Suprapubic skin (tissue), 4 donors: ENCODE measurements around the gene MRNIP. TPM values are rescaled to one million over a fixed set of nuclear protein-coding genes. Genes with fewer than 3 reads are reported as not detected.

ENCODE experiments used
- DNase-seq, 2 donors: peaks; one replicate each; pipeline ENCODE4 v3.0.0-alpha.2; 2019; ENCODE audit warnings: low spot score in 2 of 2
- H3K27ac ChIP-seq: fragments of 200-600 bp; sonication (generic); one replicate; pipeline ENCODE4 v1.5.1; 2019
- H3K27me3 ChIP-seq: fragments of 200-600 bp; sonication (generic); one replicate; pipeline ENCODE4 v1.5.1; 2019
- H3K36me3 ChIP-seq: fragments of 200-600 bp; sonication (generic); one replicate; pipeline ENCODE4 v1.5.1; 2019
- H3K4me1 ChIP-seq: fragments of 200-600 bp; sonication (generic); one replicate; pipeline ENCODE4 v1.5.1; 2019
- H3K4me3 ChIP-seq: fragments of 200-600 bp; sonication (generic); one replicate; pipeline ENCODE4 v1.5.1; 2019; ENCODE audit warnings: mild to moderate bottlenecking
- H3K9me3 ChIP-seq: fragments of 200-600 bp; sonication (generic); one replicate; pipeline ENCODE4 v1.5.1; 2019
- CTCF ChIP-seq, 2 donors: fragments of 200-600 bp in 1 of 2; fragments of 450-650 bp in 1 of 2; sonication (generic) in 1 of 2; IDR thresholded peaks; one replicate each; pipeline ENCODE4 v1.5.1; 2016 to 2019; ENCODE audit warnings: antibody characterized with exemption in 2 of 2, mild to moderate bottlenecking in 1 of 2, moderate library complexity in 1 of 2
- EP300 ChIP-seq: sonication (generic); formaldehyde crosslinking; IDR thresholded peaks from one replicate; pipeline ENCODE4 v1.6.1; 2017; ENCODE audit warnings: antibody characterized with exemption
- POLR2A ChIP-seq, 2 donors: fragments of 450-650 bp; IDR thresholded peaks; one replicate each; pipeline ENCODE4 v1.6.1; 2017; ENCODE audit warnings: antibody characterized with exemption in 2 of 2, mild to moderate bottlenecking in 2 of 2, moderate library complexity in 2 of 2
- POLR2AphosphoS5 ChIP-seq, 3 donors: sonication (generic); formaldehyde crosslinking; IDR thresholded peaks; one replicate each; pipeline ENCODE4 v1.6.1; 2017; ENCODE audit warnings: antibody characterized with exemption in 3 of 3
- WGBS: methylation state at CpG from one replicate; pipeline ENCODE4 v1.1.5; 2018; 5-methylcytosine and 5-hydroxymethylcytosine counted together
- total RNA-seq, 4 donors: library from RNA; depleted of rRNA; stranded (reverse); fragments of >200 nt; gene quantifications; one replicate each; pipeline ENCODE4 v1.1.0, GENCODE V29; 2016

Gene MRNIP
- total RNA-seq, 4 donors from 2014 or later = 11.6 to 102 (median 22.6) TPM

- Histone ChIP-seq H3K27me3 (no peaks in the 10 kb centered on the region), H3K4me1 (peaks cover 29% of the 10 kb centered on the region), H3K36me3 (peaks cover 38% of the 10 kb centered on the region), H3K9me3 (no peaks in the 10 kb centered on the region), H3K27ac (no peak overlapping the region), H3K4me3 (no peak overlapping the region)
- WGBS = 88% methylated on average over 8 of the region's 8 CpGs
- DNase-seq = no peak
- TF ChIP-seq EP300 (no peak), POLR2AphosphoS5 (IDR thresholded peaks at IDR 0.05) (no peak), POLR2A (IDR thresholded peaks at IDR 0.05) (no peak), CTCF (IDR thresholded peaks at IDR 0.05) (no peak)
Measured at GRCh38 chr5:179905161-179905560, 46.5 kb upstream of the MRNIP start.

DNA sequence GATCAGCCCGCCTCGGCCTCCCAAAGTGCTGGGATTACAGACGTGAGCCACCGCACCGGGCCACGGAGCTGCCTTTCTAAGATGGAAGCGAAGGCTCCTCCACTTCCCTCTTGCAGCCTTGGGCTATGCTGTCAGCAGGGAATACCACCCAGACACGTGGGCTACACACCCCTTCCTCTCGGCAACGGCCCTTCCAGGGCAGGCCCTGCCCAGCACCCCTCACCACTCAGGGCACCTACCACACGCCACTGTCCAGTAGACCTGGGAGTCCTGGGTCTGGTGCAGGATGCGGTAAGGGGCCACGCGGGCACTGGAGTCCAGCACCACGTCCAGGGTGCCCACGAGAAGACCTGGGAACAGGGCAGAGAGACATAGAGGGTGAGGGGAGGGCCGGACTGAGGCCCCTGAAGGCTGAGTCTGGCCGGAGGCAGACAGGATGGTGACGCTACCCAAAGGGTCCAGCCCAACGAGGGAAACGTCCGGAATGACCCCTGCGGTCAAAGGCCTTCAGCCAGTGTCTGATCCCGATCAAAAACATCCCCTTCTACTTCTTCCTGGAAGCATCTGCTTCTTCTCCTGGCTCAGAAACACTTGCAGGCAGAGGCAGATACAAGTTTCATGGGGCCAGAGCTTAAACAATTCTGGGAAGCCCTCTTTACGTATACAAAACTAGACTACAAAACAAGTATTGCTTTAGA, 46.0 kb upstream of the MRNIP start:
- Histone ChIP-seq H3K4me1 (peaks cover 29% of the 10 kb centered on the region), H3K27me3 (no peaks in the 10 kb centered on the region), H3K4me3 (no peak overlapping the region), H3K36me3 (peaks cover 42% of the 10 kb centered on the region), H3K27ac (no peak overlapping the region), H3K9me3 (no peaks in the 10 kb centered on the region)
- DNase-seq = no peak
- 98% methylated on average over 25 of the region's 25 CpGs for WGBS
- no peak for TF ChIP-seq EP300
- no peak for TF ChIP-seq CTCF (IDR thresholded peaks at IDR 0.05)
- no peak for TF ChIP-seq POLR2A (IDR thresholded peaks at IDR 0.05)
- no peak for TF ChIP-seq POLR2AphosphoS5 (IDR thresholded peaks at IDR 0.05)

DNA sequence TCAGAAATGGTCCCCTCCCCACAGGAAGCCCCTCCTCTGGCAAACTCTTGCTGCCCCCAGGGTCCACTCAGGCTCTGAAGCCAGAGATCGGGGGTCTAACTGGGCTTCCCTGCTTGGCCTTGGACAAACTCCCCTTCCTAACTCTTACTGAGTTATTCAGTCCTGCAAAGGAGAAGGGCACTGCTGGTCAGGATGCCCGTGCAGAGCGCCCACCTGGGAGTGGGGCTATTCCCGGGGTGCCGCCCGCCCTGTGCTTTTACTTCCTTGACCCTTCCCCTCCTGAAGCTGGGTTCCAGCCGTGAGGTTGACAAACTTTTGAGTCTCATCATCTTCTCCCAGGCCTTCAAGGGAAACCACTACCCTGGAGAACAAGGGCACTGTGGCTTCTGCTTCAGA, 44.1 kb upstream of the MRNIP start:
- no peak overlapping the region for H3K4me3 ChIP-seq
- no peaks in the 10 kb centered on the region for H3K9me3 ChIP-seq
- no peaks in the 10 kb centered on the region for H3K27me3 ChIP-seq
- H3K36me3 ChIP-seq = peaks cover 59% of the 10 kb centered on the region
- whole genome bisulfite sequencing = 93% methylated on average over 7 of the region's 7 CpGs
- TF ChIP-seq EP300 (no peak), POLR2A (IDR thresholded peaks at IDR 0.05) (no peak), CTCF (IDR thresholded peaks at IDR 0.05) (no peak), POLR2AphosphoS5 (IDR thresholded peaks at IDR 0.05) (no peak)
- peaks cover 21% of the 10 kb centered on the region for H3K4me1 ChIP-seq
- no peak for DNase-seq
- H3K27ac ChIP-seq = no peak overlapping the region

- no peak overlapping the region for H3K4me3 ChIP-seq
- TF ChIP-seq POLR2A (IDR thresholded peaks at IDR 0.05) = no peak
- TF ChIP-seq CTCF (IDR thresholded peaks at IDR 0.05) = no peak
- TF ChIP-seq EP300 = no peak
- no peak for TF ChIP-seq POLR2AphosphoS5 (IDR thresholded peaks at IDR 0.05)
- no peaks in the 10 kb centered on the region for H3K27me3 ChIP-seq
- no peak for DNase-seq
- no peaks in the 10 kb centered on the region for H3K9me3 ChIP-seq
- WGBS = 86% methylated on average over 13 of the region's 15 CpGs
- H3K4me1 ChIP-seq = peaks cover 20% of the 10 kb centered on the region
- H3K36me3 ChIP-seq = peaks cover 65% of the 10 kb centered on the region
- no peak overlapping the region for H3K27ac ChIP-seq
Measured at GRCh38 chr5:179901915-179902762, 43.5 kb upstream of the MRNIP start.

DNA sequence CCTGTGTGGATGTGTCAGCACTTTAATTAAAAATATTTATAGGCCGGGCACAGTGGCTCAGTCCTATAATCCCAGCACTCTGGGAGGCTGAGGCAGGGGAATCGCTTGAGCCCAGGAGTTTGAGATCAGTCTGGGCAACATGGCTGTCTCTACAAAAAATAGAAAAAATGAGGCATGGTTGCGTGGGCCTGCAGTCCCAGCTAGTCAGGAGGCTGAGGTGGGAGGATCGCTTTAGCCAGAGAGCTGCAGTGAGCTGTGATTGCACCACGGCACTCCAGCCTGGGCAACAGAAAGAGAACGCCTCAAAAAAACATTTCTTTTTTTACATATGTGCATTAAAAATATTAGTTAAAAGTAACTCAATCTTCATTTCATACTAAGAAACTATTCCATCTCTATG, 42.8 kb upstream of the MRNIP start:
- peaks cover 71% of the 10 kb centered on the region for H3K36me3 ChIP-seq
- 90% methylated on average over 6 of the region's 6 CpGs for WGBS
- no peak for DNase-seq
- no peaks in the 10 kb centered on the region for H3K27me3 ChIP-seq
- TF ChIP-seq CTCF (IDR thresholded peaks at IDR 0.05) (no peak), POLR2A (IDR thresholded peaks at IDR 0.05) (no peak), EP300 (no peak), POLR2AphosphoS5 (IDR thresholded peaks at IDR 0.05) (no peak)
- H3K4me3 ChIP-seq = no peak overlapping the region
- no peaks in the 10 kb centered on the region for H3K9me3 ChIP-seq
- H3K27ac ChIP-seq = no peak overlapping the region
- H3K4me1 ChIP-seq = peaks cover 14% of the 10 kb centered on the region
